Peyer's patch (tissue), 4 donors: Measurements from ENCODE around the gene RXRA.

Experiments
- CTCF ChIP-seq, 6 experiments: fragments of 450-650 bp in 4 of 6; fragments of 200-600 bp in 2 of 6; sonication (generic) in 1 of 6; IDR thresholded peaks; one replicate each; pipeline ENCODE4 v1.5.1; 2017 to 2019; ENCODE audit warnings: antibody characterized with exemption in 6 of 6, mild to moderate bottlenecking in 3 of 6, moderate library complexity in 1 of 6
- POLR2A ChIP-seq, 2 donors: fragments of 450-650 bp; IDR thresholded peaks; one replicate each; pipeline ENCODE4 v1.5.1; 2017; ENCODE audit warnings: antibody characterized with exemption in 2 of 2, mild to moderate bottlenecking in 2 of 2, moderate library complexity in 2 of 2

- TF ChIP-seq CTCF (IDR thresholded peaks at IDR 0.05): no peak
- no peak for TF ChIP-seq POLR2A (IDR thresholded peaks at IDR 0.05)
Observed at GRCh38 chr9:134436911-134437310, 110.7 kb downstream of the RXRA start.
